ENCODE data around the gene TMEM117. TPM values are rescaled to one million over a fixed set of nuclear protein-coding genes. Genes with fewer than 3 reads are reported as not detected.

TMEM117 gene
- total and polyA plus RNA-seq, 8 donors = 1.9 to 52.5 (median 8.0) TPM

- 66 to 76% (median 70%) methylated on average over 3 of the region's 3 CpGs for WGBS, 5 donors
- no peaks in the 10 kb centered on the region for H3K27me3 ChIP-seq
Measured at GRCh38 chr12:44054281-44054680, 218.4 kb downstream of the TMEM117 start.

GRCh38 chr12:44058366-44058765 lies 222.5 kb downstream of the TMEM117 start:
- Histone ChIP-seq H3K4me1 (peaks cover 0 to 8% (median 3%) of the 10 kb centered on the region in 4 donors), H3K27me3 (no peaks in the 10 kb centered on the region), H3K4me3 (no peak overlapping the region), H3K36me3 (no peaks in the 10 kb centered on the region), H3K9me3 (no peaks in the 10 kb centered on the region), H3K27ac (no peak overlapping the region)
- 87 to 91% (median 88%) methylated on average over 2 of the region's 2 CpGs for WGBS, 5 donors
- intact Hi-C loops (cut with DNase I; ENCODE audit: low total_unique reads) = no loop called here
- DNase-seq = peak in 1 of 2 donors; percentile 17
- TF ChIP-seq EP300 (IDR thresholded peaks at IDR 0.05) (no peak), POLR2A (IDR thresholded peaks at IDR 0.05) (no peak), CTCF (IDR thresholded peaks at IDR 0.05) (no peak), POLR2AphosphoS5 (IDR thresholded peaks at IDR 0.05) (no peak)

More at GRCh38 chr12:44054281-44054680, 218.4 kb downstream of the TMEM117 start:
- Histone ChIP-seq H3K4me1 (peaks cover 0 to 23% (median 9%) of the 10 kb centered on the region in 4 donors), H3K36me3 (no peaks in the 10 kb centered on the region), H3K27ac (no peak overlapping the region), H3K9me3 (no peaks in the 10 kb centered on the region), H3K4me3 (no peak overlapping the region)
- no peak for DNase-seq
- intact Hi-C loops (cut with DNase I; ENCODE audit: low total_unique reads) = no loop called here
- TF ChIP-seq EP300 (IDR thresholded peaks at IDR 0.05) = no peak
- no peak for TF ChIP-seq CTCF (IDR thresholded peaks at IDR 0.05)
- no peak for TF ChIP-seq POLR2AphosphoS5 (IDR thresholded peaks at IDR 0.05)
- no peak for TF ChIP-seq POLR2A (IDR thresholded peaks at IDR 0.05)

GRCh38 chr12:44059476-44059875 lies 223.6 kb downstream of the TMEM117 start:
- Histone ChIP-seq H3K36me3 (no peaks in the 10 kb centered on the region), H3K27me3 (no peaks in the 10 kb centered on the region), H3K4me1 (no peaks in the 10 kb centered on the region), H3K4me3 (no peak overlapping the region), H3K27ac (no peak overlapping the region), H3K9me3 (no peaks in the 10 kb centered on the region)
- TF ChIP-seq EP300 (IDR thresholded peaks at IDR 0.05) (no peak), POLR2A (IDR thresholded peaks at IDR 0.05) (no peak), CTCF (IDR thresholded peaks at IDR 0.05) (no peak), POLR2AphosphoS5 (IDR thresholded peaks at IDR 0.05) (no peak)
- DNase-seq = no peak
- intact Hi-C loops (cut with DNase I; ENCODE audit: low total_unique reads) = no loop called here

- WGBS, 5 donors = 91 to 95% (median 92%) methylated on average over 3 of the region's 3 CpGs
- H3K9me3 ChIP-seq = no peaks in the 10 kb centered on the region
- DNase-seq = no peak
- H3K4me1 ChIP-seq = no peaks in the 10 kb centered on the region
- no peak overlapping the region for H3K4me3 ChIP-seq
- no peak overlapping the region for H3K27ac ChIP-seq
- no peak for TF ChIP-seq EP300 (IDR thresholded peaks at IDR 0.05)
- TF ChIP-seq CTCF (IDR thresholded peaks at IDR 0.05) = no peak
- no peak for TF ChIP-seq POLR2AphosphoS5 (IDR thresholded peaks at IDR 0.05)
- TF ChIP-seq POLR2A (IDR thresholded peaks at IDR 0.05) = no peak
- intact Hi-C loops (cut with DNase I; ENCODE audit: low total_unique reads) = no loop called here
- H3K27me3 ChIP-seq = no peaks in the 10 kb centered on the region
- no peaks in the 10 kb centered on the region for H3K36me3 ChIP-seq
Measured at GRCh38 chr12:44063671-44064070, 227.8 kb downstream of the TMEM117 start.

Data from stomach (tissue), 9 donors.